Endothelial cell of umbilical vein (primary cell): Measurements from ENCODE around the gene RAB4B. TPM values are rescaled to one million over a fixed set of nuclear protein-coding genes. Genes with fewer than 3 reads are reported as not detected.

Experiments used
- BruUV-seq: library from RNA; stranded (reverse); fragments of 400-500 nt; replicated peaks from 2 replicates; lab custom pipeline; 2021; lab: Mats Ljungman, UMichigan
- CTCF ChIA-PET: fragments of 300-600, 350-600 bp; sonication (Branson Sonifier 250); formaldehyde crosslinking; loops from one replicate; lab custom pipeline; 2021; ENCODE audit warnings: antibody characterized with exemption, inconsistent platforms; lab: Charles Lee
- POLR2A ChIA-PET: fragments of 300-600, 350-600 bp; sonication (Branson Sonifier 250); formaldehyde crosslinking; loops from one replicate; lab custom pipeline; 2021; ENCODE audit warnings: antibody characterized with exemption, inconsistent platforms; lab: Charles Lee
- DNase-seq: peaks from one replicate; pipeline ENCODE4 v3.0.0-alpha.2; 2011; ENCODE audit warnings: low read depth, low spot score
- FAIRE-seq: peaks from 2 replicates; lab custom pipeline; 2011; peaks lifted over from hg19 to GRCh38; lab: Jason Lieb, UNC
- H2AFZ ChIP-seq: 2 replicates; pipeline ENCODE4 v1.6.0; 2012; ENCODE audit warnings: low read depth, low read length, control low read depth, inconsistent platforms
- H3K27ac ChIP-seq: 2 replicates; pipeline ENCODE4 v1.5.1; 2011; ENCODE audit warnings: low read depth, mild to moderate bottlenecking, control low read depth, low read length, moderate library complexity; ENCODE audit not compliant: insufficient read depth
- H3K27me3 ChIP-seq, 2 experiments: 2 replicates each; pipeline versions ENCODE4 v1.6.0 to v1.6.1; 2011; ENCODE audit warnings: low read length in 2 of 2, mixed read lengths in 1 of 2; ENCODE audit not compliant: control insufficient read depth in 2 of 2, insufficient read depth in 2 of 2
- H3K36me3 ChIP-seq, 2 experiments: 2 replicates in 1 of 2; 3 replicates in 1 of 2; pipeline ENCODE4 v1.5.1; 2011; ENCODE audit warnings: low read length in 2 of 2, mild to moderate bottlenecking in 1 of 2, moderate library complexity in 1 of 2; ENCODE audit not compliant: control insufficient read depth in 2 of 2, insufficient read depth in 2 of 2; ENCODE audit errors: extremely low read depth in 1 of 2
- H3K4me1 ChIP-seq: 3 replicates; pipeline ENCODE4 v1.5.1; 2011; ENCODE audit warnings: mild to moderate bottlenecking, low read length; ENCODE audit not compliant: control insufficient read depth, insufficient read depth; ENCODE audit errors: extremely low read depth
- H3K4me2 ChIP-seq: 2 replicates; pipeline ENCODE4 v1.6.1; 2011; ENCODE audit warnings: low read length, control low read depth, mixed read lengths; ENCODE audit not compliant: insufficient read depth
- H3K4me3 ChIP-seq, 3 experiments: fragments of 200-600 bp in 1 of 3; sonication (generic), shearing (Covaris generic) in 1 of 3; replicated peaks in 1 of 3; 2 replicates each; pipeline ENCODE4 v1.5.1; 2011 to 2016; ENCODE audit warnings: control low read depth in 3 of 3, low read length in 3 of 3, mild to moderate bottlenecking in 2 of 3, inconsistent platforms in 1 of 3, low read depth in 1 of 3, moderate library complexity in 1 of 3; ENCODE audit not compliant: insufficient read depth in 1 of 3
- H3K79me2 ChIP-seq: 2 replicates; pipeline ENCODE4 v1.6.0; 2012; ENCODE audit warnings: low read length, inconsistent platforms; ENCODE audit not compliant: control insufficient read depth, insufficient read depth
- H3K9ac ChIP-seq: replicated peaks from 2 replicates; pipeline ENCODE3; 2011; ENCODE audit warnings: low read length, control low read depth; ENCODE audit not compliant: insufficient read depth; ENCODE audit errors: extremely low read depth
- H3K9me1 ChIP-seq: replicated peaks from 3 replicates; pipeline ENCODE4 v1.6.0; 2011; ENCODE audit warnings: mild to moderate bottlenecking, low read length; ENCODE audit not compliant: control insufficient read depth, insufficient read depth; ENCODE audit errors: extremely low read depth
- H3K9me3 ChIP-seq: replicated peaks from 2 replicates; pipeline ENCODE4 v1.5.1; 2012; ENCODE audit warnings: low read length, inconsistent platforms; ENCODE audit not compliant: control insufficient read depth, insufficient read depth
- H4K20me1 ChIP-seq: replicated peaks from 2 replicates; pipeline ENCODE3; 2011; ENCODE audit warnings: mild to moderate bottlenecking, low read length; ENCODE audit not compliant: control insufficient read depth, insufficient read depth; ENCODE audit errors: extremely low read depth
- EZH2 ChIP-seq: IDR thresholded peaks from 2 replicates; pipeline ENCODE4 v1.6.1; 2012; ENCODE audit warnings: borderline replicate concordance, low read depth, mild to moderate bottlenecking, moderate library complexity, low read length, inconsistent platforms; ENCODE audit not compliant: severe bottlenecking
- GATA2 ChIP-seq: IDR thresholded peaks from 2 replicates; pipeline ENCODE4 v1.7.0; 2011; ENCODE audit warnings: low read depth, mild to moderate bottlenecking, moderate library complexity, mixed read lengths, low read length; ENCODE audit not compliant: insufficient read length, insufficient read depth
- dilution Hi-C: fragments of 300-500 bp; cut with MboI; formaldehyde crosslinking; loops from one replicate; pipeline ENCODE4 v1.15.0; 2019; ENCODE audit warnings: low sequenced_read_pairs; ENCODE audit not compliant: extremely low pct_ligation_motif_present
- intact Hi-C: fragments of 100-400 bp; cut with micrococcal nuclease; formaldehyde crosslinking; loops from one replicate; pipeline ENCODE4 v1.10.0; 2022
- polyA plus RNA-seq, 4 experiments: library from polyadenylated mRNA; depleted of rRNA in 3 of 4; stranded (reverse) in 3 of 4; unstranded in 1 of 4; fragments of >200 nt; gene quantifications; 2 replicates each; pipeline versions ENCODE4 v1.2.1 to v1.2.3, GENCODE V29; 2011 to 2012; ENCODE audit warnings: missing spikeins in 1 of 4
- total RNA-seq: library from RNA; stranded (reverse); gene quantifications from 2 replicates; pipeline ENCODE4 v1.2.3, GENCODE V29; 2021
- TF ChIP-seq, protein P1 (sequence below): IDR thresholded peaks from 2 replicates; pipeline ENCODE4 v1.6.1; 2011; ENCODE audit not compliant: insufficient read depth, insufficient read length
- TF ChIP-seq, protein P2 (sequence below), 2 donors: IDR thresholded peaks; 1 replicate in 1 of 2; 2 replicates in 1 of 2; pipeline ENCODE4 v1.5.1; 2011; ENCODE audit warnings: low read length in 2 of 2, mild to moderate bottlenecking in 2 of 2, moderate library complexity in 2 of 2, control low read depth in 1 of 2, inconsistent platforms in 1 of 2, low read depth in 1 of 2; ENCODE audit not compliant: insufficient read depth in 1 of 2; ENCODE audit errors: extremely low read depth in 1 of 2

Gene RAB4B
- total and polyA plus RNA-seq, 2 donors (not counting 3 experiments of a cell fraction or from before 2014, with no cell fraction given) = 33.6 to 61.0 TPM

- Histone ChIP-seq H3K9me3 (no peaks in the 10 kb centered on the region), H3K36me3 (peaks cover 0 to 6% of the 10 kb centered on the region in 2 experiments), H3K4me2 (no peak overlapping the region), H2AFZ (no peak overlapping the region), H3K79me2 (no peaks in the 10 kb centered on the region), H4K20me1 (no peaks in the 10 kb centered on the region), H3K4me3 (no peak overlapping the region), H3K9me1 (no peaks in the 10 kb centered on the region), H3K4me1 (peaks cover 9% of the 10 kb centered on the region), H3K9ac (no peak overlapping the region), H3K27ac (no peak overlapping the region), H3K27me3 (no peaks in the 10 kb centered on the region)
- ChIA-PET CTCF (interaction anchor here (1.0 to 2.7 kb wide), 2 partner anchors 63 to 75 kb away, joined by 3 to 7 read pairs; no protein-coding TSS in a partner anchor), POLR2A (interaction anchor here (1.0 kb wide), 1 partner anchor 23 kb away, joined by 3 read pairs; no protein-coding TSS in a partner anchor)
- intact Hi-C loops (no loop called here), dilution Hi-C loops (no loop called here)
- DNase-seq (no peak), FAIRE-seq (no peak)
- BruUV-seq = no TSS peak
- no peak for TF ChIP-seq GATA2
Observed at GRCh38 chr19:40743926-40744325, 34.1 kb upstream of the RAB4B start.

- no peaks in the 10 kb centered on the region for H3K27me3 ChIP-seq
- H3K36me3 ChIP-seq = no peaks in the 10 kb centered on the region
- FAIRE-seq (peak; percentile 28), DNase-seq (no peak)
- TF ChIP-seq, protein P1, sequence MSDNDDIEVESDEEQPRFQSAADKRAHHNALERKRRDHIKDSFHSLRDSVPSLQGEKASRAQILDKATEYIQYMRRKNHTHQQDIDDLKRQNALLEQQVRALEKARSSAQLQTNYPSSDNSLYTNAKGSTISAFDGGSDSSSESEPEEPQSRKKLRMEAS = no peak
- TF ChIP-seq, protein P2, sequence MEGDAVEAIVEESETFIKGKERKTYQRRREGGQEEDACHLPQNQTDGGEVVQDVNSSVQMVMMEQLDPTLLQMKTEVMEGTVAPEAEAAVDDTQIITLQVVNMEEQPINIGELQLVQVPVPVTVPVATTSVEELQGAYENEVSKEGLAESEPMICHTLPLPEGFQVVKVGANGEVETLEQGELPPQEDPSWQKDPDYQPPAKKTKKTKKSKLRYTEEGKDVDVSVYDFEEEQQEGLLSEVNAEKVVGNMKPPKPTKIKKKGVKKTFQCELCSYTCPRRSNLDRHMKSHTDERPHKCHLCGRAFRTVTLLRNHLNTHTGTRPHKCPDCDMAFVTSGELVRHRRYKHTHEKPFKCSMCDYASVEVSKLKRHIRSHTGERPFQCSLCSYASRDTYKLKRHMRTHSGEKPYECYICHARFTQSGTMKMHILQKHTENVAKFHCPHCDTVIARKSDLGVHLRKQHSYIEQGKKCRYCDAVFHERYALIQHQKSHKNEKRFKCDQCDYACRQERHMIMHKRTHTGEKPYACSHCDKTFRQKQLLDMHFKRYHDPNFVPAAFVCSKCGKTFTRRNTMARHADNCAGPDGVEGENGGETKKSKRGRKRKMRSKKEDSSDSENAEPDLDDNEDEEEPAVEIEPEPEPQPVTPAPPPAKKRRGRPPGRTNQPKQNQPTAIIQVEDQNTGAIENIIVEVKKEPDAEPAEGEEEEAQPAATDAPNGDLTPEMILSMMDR (IDR thresholded peaks at IDR 0.05; ENCODE audit: extremely low read depth in 1 of 2, insufficient read depth in 1 of 2, low read depth in 1 of 2, low read length in 2 of 2) = peak in 1 of 2 donors; percentile 31
- no peak for TF ChIP-seq EZH2
- no peaks in the 10 kb centered on the region for H4K20me1 ChIP-seq
- H3K4me3 ChIP-seq = no peak overlapping the region
- no peaks in the 10 kb centered on the region for H3K9me3 ChIP-seq
- dilution Hi-C loops (no loop called here), intact Hi-C loops (no loop called here)
- peaks cover 13% of the 10 kb centered on the region for H3K4me1 ChIP-seq
- H3K4me2 ChIP-seq = no peak overlapping the region
- no peaks in the 10 kb centered on the region for H3K9me1 ChIP-seq
- H3K79me2 ChIP-seq = no peaks in the 10 kb centered on the region
- CTCF ChIA-PET = interaction anchor here (0.7 to 2.7 kb wide), 7 partner anchors 12 to 74 kb away, joined by 3 to 7 read pairs (median 4); no protein-coding TSS in a partner anchor
- H3K27ac ChIP-seq = no peak overlapping the region
- no TSS peak for BruUV-seq
- H2AFZ ChIP-seq = peak overlapping the region; percentile 5
- POLR2A ChIA-PET = no interaction called here
- H3K9ac ChIP-seq = no peak overlapping the region
Observed at GRCh38 chr19:40744554-40745401, 33.3 kb upstream of the RAB4B start.
